IPS-20b (cell line): ENCODE results near the gene GRB14.
"Not testable (repeated sequence)": the region's sequence is repeated elsewhere in the genome, so short reads cannot be mapped to it uniquely, and the experiment has no call there.

Experiments used
- H3K27ac ChIP-seq: one replicate; pipeline ENCODE4 v1.5.1; 2013; ENCODE audit warnings: low read length
- H3K27me3 ChIP-seq: 2 replicates; pipeline ENCODE4 v1.6.1; 2013; ENCODE audit warnings: mild to moderate bottlenecking, low read length, inconsistent platforms; ENCODE audit not compliant: insufficient read depth
- H3K36me3 ChIP-seq: 2 replicates; pipeline ENCODE4 v1.6.1; 2013; ENCODE audit warnings: low read depth, mild to moderate bottlenecking, inconsistent platforms, low read length, moderate library complexity; ENCODE audit not compliant: insufficient read depth
- H3K4me1 ChIP-seq: 2 replicates; pipeline ENCODE4 v1.6.1; 2013; ENCODE audit warnings: mild to moderate bottlenecking, control low read depth, inconsistent platforms, low read length, moderate library complexity; ENCODE audit not compliant: insufficient read depth
- H3K4me3 ChIP-seq: 2 replicates; pipeline ENCODE4 v1.5.1; 2013; ENCODE audit warnings: mild to moderate bottlenecking, low read length, inconsistent platforms
- H3K9ac ChIP-seq: 2 replicates; pipeline ENCODE4 v1.6.1; 2013; ENCODE audit warnings: low read depth, mild to moderate bottlenecking, inconsistent platforms, low read length, moderate library complexity
- H3K9me3 ChIP-seq: 2 replicates; pipeline ENCODE4 v1.6.1; 2013; ENCODE audit warnings: mild to moderate bottlenecking, low read depth, low read length, inconsistent platforms; ENCODE audit not compliant: insufficient read depth

Gene GRB14

DNA sequence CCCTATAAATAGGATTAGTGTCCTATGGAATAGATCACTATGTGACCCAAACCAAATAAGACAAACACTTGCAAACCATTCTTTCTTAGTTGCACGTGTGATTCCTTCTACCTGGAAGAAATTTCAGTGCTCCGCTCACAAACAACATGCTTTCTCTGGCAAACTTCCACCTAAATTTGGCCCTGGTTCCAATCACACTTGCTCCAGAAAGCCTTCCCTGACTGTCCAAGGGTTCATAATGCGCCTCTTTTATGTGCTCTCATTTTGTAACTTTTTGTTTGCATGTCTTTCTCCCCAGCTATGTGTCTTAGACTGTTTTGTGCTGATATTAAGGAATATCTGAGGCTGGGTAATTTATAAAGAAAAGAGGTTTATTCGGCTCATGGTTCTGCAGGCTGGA, 69.8 kb downstream of the GRB14 start:
- no peak overlapping the region for H3K27ac ChIP-seq
- no peaks in the 10 kb centered on the region for H3K4me1 ChIP-seq

GRCh38 chr2:164549705-164550104, 71.6 kb downstream of the GRB14 start:
- H3K4me3 ChIP-seq, H3K27me3 ChIP-seq, H3K9me3 ChIP-seq, H3K4me1 ChIP-seq, H3K36me3 ChIP-seq, H3K27ac ChIP-seq, H3K9ac ChIP-seq: not testable (repeated sequence)

More for the DNA sequence above, 69.8 kb downstream of the GRB14 start:
- Histone ChIP-seq H3K9me3 (no peaks in the 10 kb centered on the region), H3K4me3 (no peak overlapping the region), H3K36me3 (no peaks in the 10 kb centered on the region), H3K27me3 (no peaks in the 10 kb centered on the region), H3K9ac (no peak overlapping the region)

DNA sequence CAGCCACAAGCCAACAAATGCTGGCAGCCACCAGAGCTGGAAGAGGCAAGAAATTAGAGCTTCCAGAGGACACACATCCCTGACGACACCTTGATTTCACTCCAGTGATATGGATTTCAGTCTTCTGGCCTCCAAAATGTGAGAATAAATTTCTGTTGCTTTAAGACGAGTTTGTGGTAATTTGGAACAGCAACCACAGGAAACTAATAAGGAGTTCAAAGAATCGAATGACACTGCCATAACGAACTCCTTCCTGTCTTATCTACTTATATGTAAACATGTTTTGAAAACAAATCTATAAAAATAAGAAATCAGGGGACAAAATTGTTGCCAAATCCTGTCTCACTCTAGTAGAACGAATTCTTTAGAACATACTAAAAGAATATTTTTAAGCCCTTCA, 75.8 kb downstream of the GRB14 start:
- peaks cover 6% of the 10 kb centered on the region; the same call in 1 of the 2 replicates for H3K9me3 ChIP-seq
- no peaks in the 10 kb centered on the region for H3K36me3 ChIP-seq
- H3K9ac ChIP-seq = no peak overlapping the region
- no peaks in the 10 kb centered on the region for H3K27me3 ChIP-seq
- no peak overlapping the region for H3K27ac ChIP-seq
- no peaks in the 10 kb centered on the region for H3K4me1 ChIP-seq
- no peak overlapping the region for H3K4me3 ChIP-seq

- Histone ChIP-seq H3K27me3 (no peaks in the 10 kb centered on the region), H3K27ac (no peak overlapping the region), H3K9me3 (peaks cover 6% of the 10 kb centered on the region; the same call in 1 of the 2 replicates), H3K4me3 (no peak overlapping the region), H3K9ac (no peak overlapping the region), H3K4me1 (no peaks in the 10 kb centered on the region), H3K36me3 (no peaks in the 10 kb centered on the region)
These were observed 78.7 kb downstream of the GRB14 start for GRCh38 chr2:164542581-164543021.

DNA sequence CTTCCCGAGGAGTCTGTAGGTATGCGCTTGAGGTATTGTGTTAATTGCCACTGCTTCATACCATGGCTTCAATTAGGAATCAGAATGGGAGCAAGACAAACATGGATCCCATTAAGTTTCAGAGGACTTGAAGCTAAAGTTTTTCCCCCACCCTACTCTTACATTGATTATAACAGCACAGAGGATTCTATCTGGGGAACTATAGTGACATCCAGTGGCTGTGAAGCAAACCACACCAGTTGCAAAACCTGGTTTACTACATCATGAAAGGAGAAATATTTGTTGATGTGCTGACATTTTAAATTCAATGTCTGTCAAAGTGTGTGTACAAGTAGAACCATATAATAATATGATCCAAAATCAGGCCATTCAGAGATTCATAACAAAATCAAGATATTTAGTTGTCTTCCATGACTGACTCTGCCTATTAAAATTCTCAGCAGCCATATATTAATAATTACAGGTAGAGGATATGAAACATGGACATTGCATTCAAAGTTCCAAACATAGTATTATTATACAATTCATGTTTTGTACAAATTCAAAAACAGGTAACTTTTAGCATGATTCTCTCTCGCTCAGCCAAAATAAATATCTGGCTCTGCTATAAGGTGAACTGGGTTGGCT, 82.9 kb downstream of the GRB14 start:
- H3K27ac ChIP-seq = no peak overlapping the region
- H3K9me3 ChIP-seq = no peaks in the 10 kb centered on the region; the same call in 1 of the 2 replicates
- H3K27me3 ChIP-seq = no peaks in the 10 kb centered on the region
- H3K4me3 ChIP-seq = no peak overlapping the region
- no peaks in the 10 kb centered on the region for H3K36me3 ChIP-seq
- no peaks in the 10 kb centered on the region for H3K4me1 ChIP-seq
- no peak overlapping the region for H3K9ac ChIP-seq

DNA sequence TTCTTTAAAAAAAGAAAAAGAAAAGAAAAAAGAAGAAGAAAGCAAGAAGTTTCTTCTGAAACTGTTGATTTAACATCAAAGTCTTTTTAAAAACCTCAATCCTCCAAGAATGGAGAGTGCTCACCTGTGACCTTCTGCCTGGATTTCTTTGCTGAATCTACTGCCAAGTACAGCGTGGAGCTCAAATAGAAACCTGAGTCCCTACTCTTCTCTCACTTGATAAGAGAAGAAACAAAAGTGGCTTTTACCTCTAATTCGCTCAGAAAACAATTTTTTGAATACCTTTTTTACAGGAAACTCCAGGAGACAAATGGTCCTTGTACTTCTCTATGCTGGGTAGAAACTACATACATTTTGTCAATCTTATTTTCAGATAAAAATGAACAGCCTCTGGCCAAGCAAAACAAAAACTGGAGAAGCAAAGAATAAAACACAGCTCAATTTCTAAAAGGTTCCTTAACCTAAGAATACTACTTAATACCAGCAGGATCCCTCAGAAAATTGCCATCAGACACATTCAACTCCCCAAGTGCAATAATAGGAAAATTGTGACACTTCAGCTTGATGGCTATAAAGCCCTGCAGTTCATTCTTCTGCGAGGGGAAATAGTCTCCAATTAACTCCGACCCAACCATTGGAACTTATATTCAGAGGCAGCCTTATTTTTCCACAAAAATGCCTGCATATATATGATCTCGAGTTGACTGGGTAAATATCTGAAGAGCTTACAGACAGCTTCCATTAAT, 85.8 kb downstream of the GRB14 start:
- Histone ChIP-seq H3K9me3 (no peaks in the 10 kb centered on the region), H3K4me1 (no peaks in the 10 kb centered on the region), H3K27ac (no peak overlapping the region), H3K9ac (no peak overlapping the region), H3K36me3 (no peaks in the 10 kb centered on the region), H3K27me3 (no peaks in the 10 kb centered on the region), H3K4me3 (no peak overlapping the region)

DNA sequence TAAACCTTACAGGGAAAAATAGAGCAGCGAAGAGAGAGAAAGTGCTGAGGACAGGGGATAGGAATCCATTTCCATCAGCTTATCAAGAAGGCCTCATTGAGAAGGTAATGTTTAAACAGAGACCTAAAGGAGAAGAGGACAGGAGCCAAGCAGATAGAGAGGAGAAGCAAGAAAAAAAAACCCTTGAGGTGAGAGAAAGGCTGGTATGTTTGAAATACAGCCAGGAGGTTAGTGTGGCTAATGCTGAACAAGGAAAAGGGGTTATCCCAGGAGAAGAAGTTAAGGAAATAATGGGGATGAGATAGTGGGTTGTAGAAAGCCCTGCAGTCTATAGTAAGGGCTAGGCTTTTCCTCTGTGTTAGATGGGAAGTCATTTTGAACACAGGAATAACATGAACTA, 90.8 kb downstream of the GRB14 start:
- Histone ChIP-seq H3K9me3 (no peaks in the 10 kb centered on the region), H3K4me3 (no peak overlapping the region), H3K27me3 (no peaks in the 10 kb centered on the region)

DNA sequence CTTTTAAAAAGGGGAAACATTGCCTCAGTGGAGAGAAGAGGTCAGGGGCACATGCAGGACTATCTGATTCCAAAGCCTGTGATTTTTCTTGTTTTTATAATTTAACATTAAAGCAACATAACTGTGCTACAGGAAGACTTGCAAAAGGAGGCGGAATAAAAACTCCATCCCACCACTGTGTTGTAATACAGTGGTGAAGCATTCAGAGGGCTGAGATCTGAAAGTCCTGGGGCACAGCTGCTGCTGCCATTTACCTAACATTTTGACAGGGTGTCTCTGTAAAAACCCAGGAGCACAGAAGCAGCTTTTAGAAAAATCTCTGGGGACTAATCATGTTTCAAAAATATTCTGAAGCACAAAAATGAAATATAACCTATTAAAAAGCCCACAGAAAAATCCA, 97.6 kb downstream of the GRB14 start:
- no peak overlapping the region for H3K4me3 ChIP-seq
- no peaks in the 10 kb centered on the region for H3K27me3 ChIP-seq
- no peaks in the 10 kb centered on the region for H3K4me1 ChIP-seq
- H3K9me3 ChIP-seq = no peaks in the 10 kb centered on the region; the same call in 1 of the 2 replicates
- H3K27ac ChIP-seq = no peak overlapping the region
- H3K9ac ChIP-seq = no peak overlapping the region
- H3K36me3 ChIP-seq = 0 out of 2 replicates have a peak, but pooled peaks cover 12% of the 10 kb centered on the region

More for the DNA sequence above, 90.8 kb downstream of the GRB14 start:
- Histone ChIP-seq H3K4me1 (no peaks in the 10 kb centered on the region), H3K27ac (no peak overlapping the region), H3K36me3 (no peaks in the 10 kb centered on the region), H3K9ac (no peak overlapping the region)

GRCh38 chr2:164523009-164523408, 98.3 kb downstream of the GRB14 start:
- no peak overlapping the region for H3K27ac ChIP-seq
- H3K4me1 ChIP-seq = no peaks in the 10 kb centered on the region
- H3K27me3 ChIP-seq = no peaks in the 10 kb centered on the region
- no peak overlapping the region for H3K9ac ChIP-seq
- no peak overlapping the region for H3K4me3 ChIP-seq
- H3K36me3 ChIP-seq = 0 out of 2 replicates have a peak, but pooled peaks cover 12% of the 10 kb centered on the region
- no peaks in the 10 kb centered on the region; the same call in 1 of the 2 replicates for H3K9me3 ChIP-seq

- Histone ChIP-seq H3K27me3 (no peaks in the 10 kb centered on the region), H3K27ac (no peak overlapping the region), H3K4me1 (no peaks in the 10 kb centered on the region), H3K9me3 (no peaks in the 10 kb centered on the region; the same call in 1 of the 2 replicates), H3K36me3 (0 out of 2 replicates have a peak, but pooled peaks cover 12% of the 10 kb centered on the region), H3K9ac (no peak overlapping the region), H3K4me3 (no peak overlapping the region)
These were observed 98.7 kb downstream of the GRB14 start for GRCh38 chr2:164522561-164522981.

- no peak overlapping the region for H3K9ac ChIP-seq
- no peaks in the 10 kb centered on the region for H3K4me1 ChIP-seq
- H3K27ac ChIP-seq = no peak overlapping the region
These were observed 105.5 kb downstream of the GRB14 start for GRCh38 chr2:164515734-164516133.

DNA sequence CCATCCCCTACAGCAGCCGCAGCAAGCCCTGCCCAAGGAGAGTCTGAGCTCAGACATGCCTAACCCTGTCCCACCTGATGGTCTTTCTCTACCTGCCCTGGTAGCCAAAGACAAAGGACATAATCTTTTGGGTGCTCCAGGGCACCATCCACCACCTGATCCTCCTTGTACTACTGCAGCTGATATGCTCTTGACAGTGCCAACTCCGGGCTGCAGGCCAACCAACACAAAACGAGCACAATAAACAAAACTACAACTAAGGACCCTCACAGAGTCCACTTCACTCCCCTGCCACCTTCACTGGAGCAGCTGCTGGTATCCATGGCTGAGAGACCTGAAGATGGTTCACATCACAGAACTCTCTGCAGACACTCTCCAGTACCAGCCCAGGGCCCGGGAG, 106.3 kb downstream of the GRB14 start:
- H3K9me3 ChIP-seq = no peaks in the 10 kb centered on the region; the same call in 1 of the 2 replicates
- no peak overlapping the region for H3K9ac ChIP-seq
- H3K4me1 ChIP-seq = no peaks in the 10 kb centered on the region

More at GRCh38 chr2:164515734-164516133, 105.5 kb downstream of the GRB14 start:
- Histone ChIP-seq H3K27me3 (no peaks in the 10 kb centered on the region), H3K9me3 (no peaks in the 10 kb centered on the region; the same call in 1 of the 2 replicates), H3K36me3 (0 out of 2 replicates have a peak, but pooled peaks cover 5% of the 10 kb centered on the region), H3K4me3 (no peak overlapping the region)

More for the DNA sequence above, 106.3 kb downstream of the GRB14 start:
- Histone ChIP-seq H3K36me3 (0 out of 2 replicates have a peak, but pooled peaks cover 5% of the 10 kb centered on the region), H3K27ac (no peak overlapping the region), H3K4me3 (no peak overlapping the region), H3K27me3 (no peaks in the 10 kb centered on the region)
